ENCODE measurements around the gene DVL2. TPM values are rescaled to one million over a fixed set of nuclear protein-coding genes. Genes with fewer than 3 reads are reported as not detected.

Gene DVL2
- total RNA-seq, 1 donor from 2014 or later = 17.2 TPM

GRCh38 chr17:7204336-7204735 is 30.0 kb downstream of the DVL2 start:
- Histone ChIP-seq H3K9me3 (no peaks in the 10 kb centered on the region), H3K27ac (peak overlapping the region; percentile 67 to 69), H3K4me3 (peak overlapping the region; percentile 55 to 71), H3K27me3 (no peaks in the 10 kb centered on the region), H3K4me1 (peaks cover 0 to 10% of the 10 kb centered on the region in 2 donors), H3K36me3 (peaks cover 13 to 21% of the 10 kb centered on the region in 2 donors)
- no peak for TF ChIP-seq CTCF (IDR thresholded peaks at IDR 0.05)
- intact Hi-C loops (cut with DNase I) = no loop called here
- no peak for DNase-seq (ENCODE audit: low spot score in 2 of 2)

GRCh38 chr17:7203391-7203790 is 30.9 kb downstream of the DVL2 start:
- Histone ChIP-seq H3K9me3 (no peaks in the 10 kb centered on the region), H3K27ac (no peak overlapping the region), H3K4me3 (no peak overlapping the region), H3K36me3 (peaks cover 16 to 25% of the 10 kb centered on the region in 2 donors), H3K27me3 (no peaks in the 10 kb centered on the region), H3K4me1 (peaks cover 0 to 10% of the 10 kb centered on the region in 2 donors)
- intact Hi-C loops (cut with DNase I) = no loop called here
- no peak for TF ChIP-seq CTCF (IDR thresholded peaks at IDR 0.05)
- DNase-seq (ENCODE audit: low spot score in 2 of 2) = no peak

GRCh38 chr17:7196651-7197401 is 37.5 kb downstream of the DVL2 start:
- Histone ChIP-seq H3K4me3 (no peak overlapping the region), H3K27ac (no peak overlapping the region), H3K9me3 (no peaks in the 10 kb centered on the region), H3K27me3 (no peaks in the 10 kb centered on the region), H3K36me3 (peaks cover 45 to 54% of the 10 kb centered on the region in 2 donors), H3K4me1 (no peaks in the 10 kb centered on the region)
- no peak for TF ChIP-seq CTCF (IDR thresholded peaks at IDR 0.05)
- intact Hi-C loops (cut with DNase I) = no loop called here
- DNase-seq (ENCODE audit: low spot score in 2 of 2) = no peak

GRCh38 chr17:7195971-7196370 is 38.3 kb downstream of the DVL2 start:
- TF ChIP-seq CTCF (IDR thresholded peaks at IDR 0.05) = no peak
- Histone ChIP-seq H3K36me3 (peaks cover 41 to 53% of the 10 kb centered on the region in 2 donors), H3K27ac (no peak overlapping the region), H3K4me1 (no peaks in the 10 kb centered on the region), H3K9me3 (no peaks in the 10 kb centered on the region), H3K4me3 (no peak overlapping the region), H3K27me3 (no peaks in the 10 kb centered on the region)
- intact Hi-C loops (cut with DNase I) = no loop called here
- no peak for DNase-seq (ENCODE audit: low spot score in 2 of 2)

GRCh38 chr17:7192271-7192937 is 41.9 kb downstream of the DVL2 start:
- no peaks in the 10 kb centered on the region for H3K27me3 ChIP-seq
- peaks cover 44 to 53% of the 10 kb centered on the region in 2 donors for H3K36me3 ChIP-seq
- H3K9me3 ChIP-seq = no peaks in the 10 kb centered on the region
- TF ChIP-seq CTCF (IDR thresholded peaks at IDR 0.05) = no peak
- intact Hi-C loops (cut with DNase I) = no loop called here
- H3K4me1 ChIP-seq = no peaks in the 10 kb centered on the region
- H3K4me3 ChIP-seq = no peak overlapping the region
- H3K27ac ChIP-seq = no peak overlapping the region
- no peak for DNase-seq (ENCODE audit: low spot score in 2 of 2)
